ENCODE measurements around the gene NR1D2. TPM values are rescaled to one million over a fixed set of nuclear protein-coding genes. Genes with fewer than 3 reads are reported as not detected.

NR1D2 gene
- total RNA-seq, 2 donors from 2014 or later: 13.0 to 14.5 TPM

DNA sequence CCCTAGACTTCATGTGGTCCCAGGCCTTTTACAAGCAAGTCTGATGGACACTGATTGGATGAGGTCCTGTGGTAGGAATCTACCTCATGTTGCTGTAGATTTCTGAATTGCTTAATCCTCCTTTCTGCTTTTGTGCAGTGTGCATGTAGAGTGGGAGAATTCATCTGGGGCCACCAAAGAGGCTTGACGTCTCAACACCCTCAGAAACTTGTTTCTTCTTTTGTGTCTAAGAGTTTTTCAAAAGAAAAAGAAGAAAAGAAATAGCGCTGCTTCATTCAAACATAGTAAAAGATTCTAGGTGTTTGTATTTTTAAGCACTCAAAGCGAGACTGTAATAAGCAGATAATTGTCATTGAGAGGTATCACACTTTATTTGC, 46.2 kb downstream of the NR1D2 start:
- 77 to 80% methylated on average over 3 of the region's 3 CpGs for WGBS, 2 donors

DNA sequence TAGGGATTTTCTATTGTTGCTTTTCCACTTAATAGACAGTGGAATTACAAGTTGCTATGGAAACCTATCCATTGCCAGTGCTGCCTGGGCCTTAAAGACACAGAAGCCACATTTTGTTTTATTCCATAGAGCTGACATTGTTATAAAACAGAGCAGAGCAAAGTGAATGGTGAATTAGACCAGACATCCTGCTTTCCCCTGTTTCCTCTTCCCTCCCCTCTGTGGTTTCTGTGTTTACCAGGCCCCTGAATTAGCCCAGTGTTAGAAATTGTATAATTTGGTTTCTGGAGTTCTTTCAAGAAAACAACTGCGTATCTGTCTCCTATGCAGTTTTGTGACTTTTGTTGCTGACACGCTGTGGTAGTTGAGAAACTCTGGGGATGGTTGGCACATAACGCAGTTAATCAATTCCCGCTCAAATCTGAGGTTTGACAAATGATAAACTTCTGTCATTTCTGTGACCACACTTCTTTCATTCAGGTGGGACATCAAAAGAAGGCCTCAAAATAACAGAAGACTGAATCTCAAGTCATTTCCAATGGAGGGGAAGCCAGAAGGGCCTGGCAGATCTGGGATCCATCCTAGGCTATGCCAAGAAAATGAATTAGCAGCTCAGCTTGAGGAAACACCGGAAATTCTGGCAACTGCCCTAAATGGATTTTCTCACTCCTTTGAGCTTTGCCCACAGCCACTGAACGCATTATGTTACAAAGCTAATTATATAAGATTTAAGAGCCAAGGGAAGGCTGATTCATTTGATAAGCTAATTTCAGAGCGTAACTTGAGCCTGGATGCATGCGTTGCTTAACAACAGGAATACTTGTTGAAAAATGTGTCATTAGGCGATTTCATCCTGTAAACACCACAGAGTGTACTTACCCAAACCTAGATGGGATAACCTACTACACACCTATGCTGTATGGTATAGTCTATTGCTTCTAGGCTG, 46.9 kb downstream of the NR1D2 start:
- ATAC-seq (no peak), DNase-seq (no peak)
- H3K9me3 ChIP-seq: no peaks in the 10 kb centered on the region
- no peaks in the 10 kb centered on the region for H3K27me3 ChIP-seq
- H3K27ac ChIP-seq: no peak overlapping the region
- intact Hi-C loops (cut with DNase I): no loop called here
- 62 to 77% methylated on average over 9 of the region's 9 CpGs for WGBS, 2 donors
- no peaks in the 10 kb centered on the region for H3K36me3 ChIP-seq (replicated peaks in 1 of 2; ENCODE audit: insufficient read depth in 1 of 2, low read depth in 2 of 2)
- no peak overlapping the region for H3K4me3 ChIP-seq
- H3K4me1 ChIP-seq: no peaks in the 10 kb centered on the region
- TF ChIP-seq POLR2A (IDR thresholded peaks at IDR 0.05): no peak
- TF ChIP-seq, protein P1, sequence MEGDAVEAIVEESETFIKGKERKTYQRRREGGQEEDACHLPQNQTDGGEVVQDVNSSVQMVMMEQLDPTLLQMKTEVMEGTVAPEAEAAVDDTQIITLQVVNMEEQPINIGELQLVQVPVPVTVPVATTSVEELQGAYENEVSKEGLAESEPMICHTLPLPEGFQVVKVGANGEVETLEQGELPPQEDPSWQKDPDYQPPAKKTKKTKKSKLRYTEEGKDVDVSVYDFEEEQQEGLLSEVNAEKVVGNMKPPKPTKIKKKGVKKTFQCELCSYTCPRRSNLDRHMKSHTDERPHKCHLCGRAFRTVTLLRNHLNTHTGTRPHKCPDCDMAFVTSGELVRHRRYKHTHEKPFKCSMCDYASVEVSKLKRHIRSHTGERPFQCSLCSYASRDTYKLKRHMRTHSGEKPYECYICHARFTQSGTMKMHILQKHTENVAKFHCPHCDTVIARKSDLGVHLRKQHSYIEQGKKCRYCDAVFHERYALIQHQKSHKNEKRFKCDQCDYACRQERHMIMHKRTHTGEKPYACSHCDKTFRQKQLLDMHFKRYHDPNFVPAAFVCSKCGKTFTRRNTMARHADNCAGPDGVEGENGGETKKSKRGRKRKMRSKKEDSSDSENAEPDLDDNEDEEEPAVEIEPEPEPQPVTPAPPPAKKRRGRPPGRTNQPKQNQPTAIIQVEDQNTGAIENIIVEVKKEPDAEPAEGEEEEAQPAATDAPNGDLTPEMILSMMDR (IDR thresholded peaks at IDR 0.05): no peak

More for the DNA sequence above, 46.2 kb downstream of the NR1D2 start:
- Histone ChIP-seq H3K4me1 (no peaks in the 10 kb centered on the region), H3K9me3 (no peaks in the 10 kb centered on the region), H3K4me3 (no peak overlapping the region), H3K27me3 (no peaks in the 10 kb centered on the region), H3K36me3 (replicated peaks in 1 of 2; ENCODE audit: insufficient read depth in 1 of 2, low read depth in 2 of 2) (no peaks in the 10 kb centered on the region), H3K27ac (no peak overlapping the region)
- intact Hi-C loops (cut with DNase I): no loop called here
- ATAC-seq: no peak
- TF ChIP-seq, protein P1 (IDR thresholded peaks at IDR 0.05): no peak
- DNase-seq: no peak

DNA sequence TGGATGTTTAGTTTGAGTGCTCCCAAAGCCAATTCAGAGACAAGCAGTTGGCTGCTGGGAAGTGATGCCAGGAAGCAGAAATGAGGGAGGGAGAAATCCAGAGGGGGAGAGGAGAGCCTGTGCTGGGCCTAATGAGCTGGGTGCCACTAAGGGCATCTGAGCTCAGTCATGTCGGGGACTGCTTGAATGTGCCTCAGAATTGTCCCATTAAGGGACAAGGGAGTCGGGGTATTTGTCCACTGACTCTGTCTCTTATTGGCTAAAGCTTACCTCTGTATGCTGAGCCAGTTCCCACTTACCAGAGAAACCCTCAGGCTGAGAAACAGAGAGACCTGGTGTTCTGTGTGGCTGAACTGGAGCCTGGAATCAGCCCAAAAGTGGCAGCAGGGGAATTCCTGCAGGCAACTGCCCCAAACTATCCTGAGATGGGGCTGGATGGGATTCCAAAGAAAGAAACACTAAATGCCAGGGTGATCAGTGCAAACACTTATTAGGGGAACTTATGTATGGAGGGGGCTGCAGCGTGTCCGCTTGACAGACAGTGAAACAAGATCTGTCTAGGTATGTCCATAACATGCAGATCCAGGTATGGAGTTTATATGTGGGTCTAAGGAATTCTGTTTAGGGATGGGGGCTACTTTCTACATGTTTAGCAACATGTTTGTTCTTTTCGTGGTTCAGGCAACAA, 48.6 kb downstream of the NR1D2 start:
- no peak for ATAC-seq
- Histone ChIP-seq H3K27ac (no peak overlapping the region), H3K9me3 (no peaks in the 10 kb centered on the region), H3K27me3 (no peaks in the 10 kb centered on the region), H3K4me1 (no peaks in the 10 kb centered on the region), H3K4me3 (no peak overlapping the region), H3K36me3 (replicated peaks in 1 of 2; ENCODE audit: insufficient read depth in 1 of 2, low read depth in 2 of 2) (no peaks in the 10 kb centered on the region)
- no peak for DNase-seq
- WGBS, 2 donors: 71 to 74% methylated on average over 5 of the region's 5 CpGs
- intact Hi-C loops (cut with DNase I): no loop called here
- no peak for TF ChIP-seq POLR2A (IDR thresholded peaks at IDR 0.05)
- TF ChIP-seq, protein P1 (IDR thresholded peaks at IDR 0.05): no peak

DNA sequence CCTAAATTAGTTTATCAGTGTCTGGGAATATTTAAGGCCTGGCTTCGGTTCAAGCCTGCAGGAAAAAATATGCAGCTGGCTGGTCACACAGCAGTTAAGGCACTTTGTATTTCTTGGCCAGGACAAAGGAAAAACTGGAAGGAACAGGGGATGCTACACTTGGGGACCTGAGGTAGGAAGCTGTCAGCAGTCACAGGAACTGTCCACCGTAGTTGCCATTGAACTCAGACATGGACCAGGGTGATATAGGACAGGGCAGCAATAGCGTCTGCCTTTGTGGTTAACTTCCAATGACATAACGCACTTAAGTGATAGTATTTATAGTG, 49.1 kb downstream of the NR1D2 start:
- ATAC-seq (no peak), DNase-seq (no peak)
- intact Hi-C loops (cut with DNase I): no loop called here
- Histone ChIP-seq H3K27me3 (no peaks in the 10 kb centered on the region), H3K4me3 (no peak overlapping the region), H3K27ac (no peak overlapping the region), H3K4me1 (no peaks in the 10 kb centered on the region), H3K9me3 (no peaks in the 10 kb centered on the region), H3K36me3 (replicated peaks in 1 of 2; ENCODE audit: insufficient read depth in 1 of 2, low read depth in 2 of 2) (no peaks in the 10 kb centered on the region)
- no peak for TF ChIP-seq POLR2A (IDR thresholded peaks at IDR 0.05)
- TF ChIP-seq, protein P1 (IDR thresholded peaks at IDR 0.05): no peak
- 55 to 60% methylated on average over 4 of the region's 4 CpGs for WGBS, 2 donors
